Endothelial cell of umbilical vein (primary cell): ENCODE data around the gene MEGF11. TPM values are rescaled to one million over a fixed set of nuclear protein-coding genes. Genes with fewer than 3 reads are reported as not detected.

Experiments
- BruUV-seq: library from RNA; stranded (reverse); fragments of 400-500 nt; replicated peaks from 2 replicates; lab custom pipeline; 2021; lab: Mats Ljungman, UMichigan
- CTCF ChIA-PET: fragments of 300-600, 350-600 bp; sonication (Branson Sonifier 250); formaldehyde crosslinking; loops from one replicate; lab custom pipeline; 2021; ENCODE audit warnings: antibody characterized with exemption, inconsistent platforms; lab: Charles Lee
- POLR2A ChIA-PET: fragments of 300-600, 350-600 bp; sonication (Branson Sonifier 250); formaldehyde crosslinking; loops from one replicate; lab custom pipeline; 2021; ENCODE audit warnings: antibody characterized with exemption, inconsistent platforms; lab: Charles Lee
- DNase-seq: peaks from one replicate; pipeline ENCODE4 v3.0.0-alpha.2; 2011; ENCODE audit warnings: low read depth, low spot score
- FAIRE-seq: peaks from 2 replicates; lab custom pipeline; 2011; peaks lifted over from hg19 to GRCh38; lab: Jason Lieb, UNC
- H2AFZ ChIP-seq: 2 replicates; pipeline ENCODE4 v1.6.0; 2012; ENCODE audit warnings: low read depth, low read length, control low read depth, inconsistent platforms
- H3K27ac ChIP-seq: 2 replicates; pipeline ENCODE4 v1.5.1; 2011; ENCODE audit warnings: low read depth, mild to moderate bottlenecking, control low read depth, low read length, moderate library complexity; ENCODE audit not compliant: insufficient read depth
- H3K27me3 ChIP-seq, 2 experiments: 2 replicates each; pipeline versions ENCODE4 v1.6.0 to v1.6.1; 2011; ENCODE audit warnings: low read length in 2 of 2, mixed read lengths in 1 of 2; ENCODE audit not compliant: control insufficient read depth in 2 of 2, insufficient read depth in 2 of 2
- H3K36me3 ChIP-seq, 2 experiments: 2 replicates in 1 of 2; 3 replicates in 1 of 2; pipeline ENCODE4 v1.5.1; 2011; ENCODE audit warnings: low read length in 2 of 2, mild to moderate bottlenecking in 1 of 2, moderate library complexity in 1 of 2; ENCODE audit not compliant: control insufficient read depth in 2 of 2, insufficient read depth in 2 of 2; ENCODE audit errors: extremely low read depth in 1 of 2
- H3K4me1 ChIP-seq: 3 replicates; pipeline ENCODE4 v1.5.1; 2011; ENCODE audit warnings: mild to moderate bottlenecking, low read length; ENCODE audit not compliant: control insufficient read depth, insufficient read depth; ENCODE audit errors: extremely low read depth
- H3K4me2 ChIP-seq: 2 replicates; pipeline ENCODE4 v1.6.1; 2011; ENCODE audit warnings: low read length, control low read depth, mixed read lengths; ENCODE audit not compliant: insufficient read depth
- H3K4me3 ChIP-seq, 3 experiments: fragments of 200-600 bp in 1 of 3; sonication (generic), shearing (Covaris generic) in 1 of 3; replicated peaks in 1 of 3; 2 replicates each; pipeline ENCODE4 v1.5.1; 2011 to 2016; ENCODE audit warnings: control low read depth in 3 of 3, low read length in 3 of 3, mild to moderate bottlenecking in 2 of 3, inconsistent platforms in 1 of 3, low read depth in 1 of 3, moderate library complexity in 1 of 3; ENCODE audit not compliant: insufficient read depth in 1 of 3
- H3K79me2 ChIP-seq: 2 replicates; pipeline ENCODE4 v1.6.0; 2012; ENCODE audit warnings: low read length, inconsistent platforms; ENCODE audit not compliant: control insufficient read depth, insufficient read depth
- H3K9ac ChIP-seq: replicated peaks from 2 replicates; pipeline ENCODE3; 2011; ENCODE audit warnings: low read length, control low read depth; ENCODE audit not compliant: insufficient read depth; ENCODE audit errors: extremely low read depth
- H3K9me1 ChIP-seq: replicated peaks from 3 replicates; pipeline ENCODE4 v1.6.0; 2011; ENCODE audit warnings: mild to moderate bottlenecking, low read length; ENCODE audit not compliant: control insufficient read depth, insufficient read depth; ENCODE audit errors: extremely low read depth
- H3K9me3 ChIP-seq: replicated peaks from 2 replicates; pipeline ENCODE4 v1.5.1; 2012; ENCODE audit warnings: low read length, inconsistent platforms; ENCODE audit not compliant: control insufficient read depth, insufficient read depth
- H4K20me1 ChIP-seq: replicated peaks from 2 replicates; pipeline ENCODE3; 2011; ENCODE audit warnings: mild to moderate bottlenecking, low read length; ENCODE audit not compliant: control insufficient read depth, insufficient read depth; ENCODE audit errors: extremely low read depth
- EZH2 ChIP-seq: IDR thresholded peaks from 2 replicates; pipeline ENCODE4 v1.6.1; 2012; ENCODE audit warnings: borderline replicate concordance, low read depth, mild to moderate bottlenecking, moderate library complexity, low read length, inconsistent platforms; ENCODE audit not compliant: severe bottlenecking
- FOS ChIP-seq: IDR thresholded peaks from 2 replicates; pipeline ENCODE4 v1.6.1; 2011; ENCODE audit warnings: mild to moderate bottlenecking, low read length, moderate library complexity, borderline replicate concordance; ENCODE audit not compliant: insufficient read depth
- GATA2 ChIP-seq: IDR thresholded peaks from 2 replicates; pipeline ENCODE4 v1.7.0; 2011; ENCODE audit warnings: low read depth, mild to moderate bottlenecking, moderate library complexity, mixed read lengths, low read length; ENCODE audit not compliant: insufficient read length, insufficient read depth
- JUN ChIP-seq: IDR thresholded peaks from 2 replicates; pipeline ENCODE4 v1.6.1; 2011; ENCODE audit warnings: borderline replicate concordance, low read depth; ENCODE audit not compliant: insufficient read length, insufficient read depth
- MYC ChIP-seq: IDR thresholded peaks from one replicate; pipeline ENCODE4 v1.6.1; 2011; ENCODE audit warnings: mild to moderate bottlenecking, low read depth, low read length
- POLR2A ChIP-seq: IDR thresholded peaks from 2 replicates; pipeline ENCODE4 v1.6.1; 2012; ENCODE audit warnings: low read depth, mild to moderate bottlenecking, control low read depth, low read length
- POLR2AphosphoS5 ChIP-seq: IDR thresholded peaks from 2 replicates; pipeline ENCODE4 v1.6.1; 2012; ENCODE audit warnings: low read depth, mild to moderate bottlenecking, control low read depth, low read length, moderate library complexity; ENCODE audit not compliant: insufficient read depth
- dilution Hi-C: fragments of 300-500 bp; cut with MboI; formaldehyde crosslinking; loops from one replicate; pipeline ENCODE4 v1.15.0; 2019; ENCODE audit warnings: low sequenced_read_pairs; ENCODE audit not compliant: extremely low pct_ligation_motif_present
- intact Hi-C: fragments of 100-400 bp; cut with micrococcal nuclease; formaldehyde crosslinking; loops from one replicate; pipeline ENCODE4 v1.10.0; 2022
- polyA plus RNA-seq, 4 experiments: library from polyadenylated mRNA; depleted of rRNA in 3 of 4; stranded (reverse) in 3 of 4; unstranded in 1 of 4; fragments of >200 nt; gene quantifications; 2 replicates each; pipeline versions ENCODE4 v1.2.1 to v1.2.3, GENCODE V29; 2011 to 2012; ENCODE audit warnings: missing spikeins in 1 of 4
- total RNA-seq: library from RNA; stranded (reverse); gene quantifications from 2 replicates; pipeline ENCODE4 v1.2.3, GENCODE V29; 2021
- TF ChIP-seq, protein P1 (sequence below): IDR thresholded peaks from 2 replicates; pipeline ENCODE4 v1.6.1; 2011; ENCODE audit not compliant: insufficient read depth, insufficient read length
- TF ChIP-seq, protein P2 (sequence below), 2 donors: IDR thresholded peaks; 1 replicate in 1 of 2; 2 replicates in 1 of 2; pipeline ENCODE4 v1.5.1; 2011; ENCODE audit warnings: low read length in 2 of 2, mild to moderate bottlenecking in 2 of 2, moderate library complexity in 2 of 2, control low read depth in 1 of 2, inconsistent platforms in 1 of 2, low read depth in 1 of 2; ENCODE audit not compliant: insufficient read depth in 1 of 2; ENCODE audit errors: extremely low read depth in 1 of 2

Gene MEGF11
- total and polyA plus RNA-seq, 2 donors (not counting 3 experiments of a cell fraction or from before 2014, with no cell fraction given) = not detected

DNA sequence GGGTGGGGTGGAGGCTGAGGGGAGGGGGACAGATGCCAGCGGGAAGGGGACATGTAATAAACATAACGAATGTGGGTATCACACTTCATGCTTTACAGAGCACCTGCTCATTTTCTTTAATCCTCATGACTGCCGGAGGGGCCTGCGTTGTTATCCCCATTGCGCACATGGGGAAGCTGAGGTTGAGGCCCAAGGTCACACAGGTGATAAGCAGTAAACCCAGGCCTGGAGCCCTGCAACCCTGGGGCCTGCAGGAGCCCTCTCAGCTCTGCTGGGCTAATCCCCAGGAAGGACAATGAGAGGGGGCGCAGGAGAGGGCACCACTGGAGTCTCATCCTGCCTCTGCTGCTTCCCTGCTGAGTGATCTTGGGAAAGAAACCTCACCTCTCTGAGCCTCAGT, 64.3 kb downstream of the MEGF11 start:
- CTCF ChIA-PET = no interaction called here
- H3K79me2 ChIP-seq = no peaks in the 10 kb centered on the region
- dilution Hi-C loops = no loop called here
- H3K4me1 ChIP-seq = no peaks in the 10 kb centered on the region
- H3K9me3 ChIP-seq = no peaks in the 10 kb centered on the region
- no peak overlapping the region for H3K9ac ChIP-seq
- no TSS peak for BruUV-seq
- H3K27me3 ChIP-seq = peaks cover 8% of the 10 kb centered on the region in 2 experiments
- TF ChIP-seq POLR2A (no peak), EZH2 (no peak), JUN (no peak), POLR2AphosphoS5 (no peak), MYC (no peak), GATA2 (no peak), FOS (no peak)
- TF ChIP-seq, protein P1, sequence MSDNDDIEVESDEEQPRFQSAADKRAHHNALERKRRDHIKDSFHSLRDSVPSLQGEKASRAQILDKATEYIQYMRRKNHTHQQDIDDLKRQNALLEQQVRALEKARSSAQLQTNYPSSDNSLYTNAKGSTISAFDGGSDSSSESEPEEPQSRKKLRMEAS = no peak
- TF ChIP-seq, protein P2, sequence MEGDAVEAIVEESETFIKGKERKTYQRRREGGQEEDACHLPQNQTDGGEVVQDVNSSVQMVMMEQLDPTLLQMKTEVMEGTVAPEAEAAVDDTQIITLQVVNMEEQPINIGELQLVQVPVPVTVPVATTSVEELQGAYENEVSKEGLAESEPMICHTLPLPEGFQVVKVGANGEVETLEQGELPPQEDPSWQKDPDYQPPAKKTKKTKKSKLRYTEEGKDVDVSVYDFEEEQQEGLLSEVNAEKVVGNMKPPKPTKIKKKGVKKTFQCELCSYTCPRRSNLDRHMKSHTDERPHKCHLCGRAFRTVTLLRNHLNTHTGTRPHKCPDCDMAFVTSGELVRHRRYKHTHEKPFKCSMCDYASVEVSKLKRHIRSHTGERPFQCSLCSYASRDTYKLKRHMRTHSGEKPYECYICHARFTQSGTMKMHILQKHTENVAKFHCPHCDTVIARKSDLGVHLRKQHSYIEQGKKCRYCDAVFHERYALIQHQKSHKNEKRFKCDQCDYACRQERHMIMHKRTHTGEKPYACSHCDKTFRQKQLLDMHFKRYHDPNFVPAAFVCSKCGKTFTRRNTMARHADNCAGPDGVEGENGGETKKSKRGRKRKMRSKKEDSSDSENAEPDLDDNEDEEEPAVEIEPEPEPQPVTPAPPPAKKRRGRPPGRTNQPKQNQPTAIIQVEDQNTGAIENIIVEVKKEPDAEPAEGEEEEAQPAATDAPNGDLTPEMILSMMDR (IDR thresholded peaks at IDR 0.05; ENCODE audit: extremely low read depth in 1 of 2, insufficient read depth in 1 of 2, low read depth in 1 of 2, low read length in 2 of 2) = no peak
- H3K36me3 ChIP-seq = no peaks in the 10 kb centered on the region
- H2AFZ ChIP-seq = no peak overlapping the region
- H3K4me2 ChIP-seq = no peak overlapping the region
- no peak for FAIRE-seq
- no peak overlapping the region for H3K27ac ChIP-seq
- no peak overlapping the region for H3K4me3 ChIP-seq
- H4K20me1 ChIP-seq = no peaks in the 10 kb centered on the region
- DNase-seq = no peak
- POLR2A ChIA-PET = no interaction called here
- H3K9me1 ChIP-seq = no peaks in the 10 kb centered on the region
- intact Hi-C loops = no loop called here
